HG02763 (cell line): ENCODE measurements around the gene MRE11.
"Not testable (repeated sequence)": the region's sequence is repeated elsewhere in the genome, so short reads cannot be mapped to it uniquely, and the experiment has no call there.

ENCODE experiments used
- ATAC-seq: cut with Tn5 transposase; IDR thresholded peaks from one replicate; pipeline ENCODE4 v1.9.1; 2021; ENCODE audit warnings: mild to moderate bottlenecking, moderate library complexity; ENCODE audit not compliant: unreplicated experiment

The MRE11 gene

GRCh38 chr11:94433049-94433448 is 60.6 kb downstream of the MRE11 start:
- ATAC-seq, result no peak

- no peak for ATAC-seq
Measured at GRCh38 chr11:94424662-94425061, 69.0 kb downstream of the MRE11 start.

- no peak for ATAC-seq
Measured at GRCh38 chr11:94424011-94424410, 69.6 kb downstream of the MRE11 start.

- ATAC-seq, result no peak
Measured at GRCh38 chr11:94423507-94423906, 70.1 kb downstream of the MRE11 start.

- ATAC-seq, result no peak
Measured at GRCh38 chr11:94418123-94418765, 75.4 kb downstream of the MRE11 start.

- ATAC-seq, result no peak
Measured at GRCh38 chr11:94417386-94417987, 76.2 kb downstream of the MRE11 start.

GRCh38 chr11:94405062-94405833 is 88.4 kb downstream of the MRE11 start:
- ATAC-seq, result no peak

- no peak for ATAC-seq
Measured at GRCh38 chr11:94402355-94402754, 91.3 kb downstream of the MRE11 start.

- no peak for ATAC-seq
Measured at GRCh38 chr11:94401773-94402265, 91.8 kb downstream of the MRE11 start.

- no peak for ATAC-seq
Measured at GRCh38 chr11:94400839-94401772, 92.5 kb downstream of the MRE11 start, which contains the start of gene GPR83. TSS of gene GPR83 (minus strand) at chr11:94401419. CDS start at chr11:94401247, 172 bp downstream.

GRCh38 chr11:94400457-94400838 is 93.2 kb downstream of the MRE11 start:
- no peak for ATAC-seq

- ATAC-seq, result no peak
Measured at GRCh38 chr11:94400050-94400449, 93.6 kb downstream of the MRE11 start.

- no peak for ATAC-seq
Measured at GRCh38 chr11:94398101-94398500, 95.5 kb downstream of the MRE11 start.

- ATAC-seq, result no peak
Measured at GRCh38 chr11:94396282-94396681, 97.4 kb downstream of the MRE11 start.

- not testable (repeated sequence) for ATAC-seq
Measured at GRCh38 chr11:94391937-94392336, 101.7 kb downstream of the MRE11 start.

- ATAC-seq, result no peak
Measured at GRCh38 chr11:94379613-94380012, 114.0 kb downstream of the MRE11 start.

- ATAC-seq, result no peak
Measured at GRCh38 chr11:94376841-94377240, 116.8 kb downstream of the MRE11 start.

- not testable (repeated sequence) for ATAC-seq
Measured at GRCh38 chr11:94370576-94370975, 123.1 kb downstream of the MRE11 start.
